ENCODE measurements around the gene DAND5. TPM values are rescaled to one million over a fixed set of nuclear protein-coding genes. Genes with fewer than 3 reads are reported as not detected.
"Not testable (repeated sequence)": the region's sequence is repeated elsewhere in the genome, so short reads cannot be mapped to it uniquely, and the experiment has no call there.

The DAND5 gene
- total and polyA plus RNA-seq, 10 donors = not detected

- Histone ChIP-seq H3K36me3 (peaks cover 0 to 40% (median 26%) of the 10 kb centered on the region in 6 donors), H3K27ac (peak within 1 kb of the TSS; percentile 76 to 94 (median 92)), H3K4me3 (peak within 1 kb of the TSS; percentile 79 to 99 (median 93)), H3K27me3 (replicated peaks in 1 of 7) (no peaks in the 10 kb centered on the region), H3K4me1 (peaks cover 36 to 63% (median 51%) of the 10 kb centered on the region in 6 donors), H3K9me3 (no peaks in the 10 kb centered on the region)
- intact Hi-C loops (cut with DNase I; ENCODE audit: low total_unique reads) = no loop called here
- peak in 2 of 3 donors; percentile 38 to 56 for TF ChIP-seq POLR2A (IDR thresholded peaks at IDR 0.05)
- TF ChIP-seq CTCF (IDR thresholded peaks at IDR 0.05 in 8 of 11, conservative IDR thresholded peaks at IDR 0.05 in 3 of 11) = peak in 1 of 11 experiments; percentile 16
- TF ChIP-seq POLR2AphosphoS5 (IDR thresholded peaks at IDR 0.05) = peak; percentile 92 to 93 (median 93)
- WGBS, 5 donors = 5 to 12% (median 5%) methylated on average over 33 to 84 of the region's 84 CpGs
- peak; percentile 96 for DNase-seq
These were observed 12.7 kb upstream of the DAND5 start, which contains the start of gene GADD45GIP1 for GRCh38 chr19:12956446-12957388. Gene GADD45GIP1, minus strand, starts transcription at chr19:12957223. Its CDS starts 11 bp downstream, at chr19:12957212.

DNA sequence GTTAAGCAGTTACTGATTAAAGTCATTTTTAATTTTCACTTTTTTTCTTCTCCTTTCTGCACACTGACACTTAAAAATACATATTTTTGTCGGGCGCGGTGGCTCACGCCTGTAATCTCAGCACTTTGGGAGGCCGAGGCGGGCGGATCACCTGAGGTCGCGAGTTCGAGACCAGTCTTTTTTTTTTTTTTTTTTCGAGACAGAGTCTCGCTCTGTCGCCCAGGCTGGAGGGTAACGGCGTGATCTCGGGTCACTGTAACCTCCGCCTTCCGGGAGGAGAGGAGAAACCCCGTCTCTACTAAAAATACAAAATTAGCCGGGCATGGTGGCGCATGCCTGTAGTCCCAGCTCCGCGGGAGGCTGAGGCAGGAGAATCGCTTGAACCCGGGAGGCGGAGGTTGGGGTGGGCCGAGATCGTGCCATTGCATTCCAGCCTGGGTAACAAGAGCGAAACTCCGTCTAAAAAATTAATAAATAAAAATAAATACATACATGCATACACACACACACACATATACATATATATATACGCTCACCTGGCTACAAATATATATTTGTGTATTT lies 11.9 kb upstream of the DAND5 start:
- DNase-seq; H3K27me3 ChIP-seq (replicated peaks in 1 of 7); H3K9me3 ChIP-seq; intact Hi-C loops (cut with DNase I; ENCODE audit: low total_unique reads): not testable (repeated sequence)
- peaks cover 36 to 55% (median 47%) of the 10 kb centered on the region in 6 donors for H3K4me1 ChIP-seq
- peaks cover 0 to 32% (median 20%) of the 10 kb centered on the region in 6 donors for H3K36me3 ChIP-seq
- WGBS, 5 donors = 28 to 35% (median 32%) methylated on average over 30 to 31 of the region's 31 CpGs
- peak overlapping the region; percentile 79 to 99 (median 93) for H3K4me3 ChIP-seq
- peak overlapping the region; percentile 76 to 94 (median 92) for H3K27ac ChIP-seq

- H3K9me3 ChIP-seq = no peaks in the 10 kb centered on the region
- WGBS, 5 donors = 59 to 83% (median 66%) methylated on average over 6 of the region's 6 CpGs
- no peak overlapping the region for H3K27ac ChIP-seq
- H3K4me3 ChIP-seq = no peak overlapping the region
- no peaks in the 10 kb centered on the region for H3K27me3 ChIP-seq (replicated peaks in 1 of 7)
- intact Hi-C loops (cut with DNase I; ENCODE audit: low total_unique reads) = no loop called here
- H3K36me3 ChIP-seq = peaks cover 0 to 12% (median 1%) of the 10 kb centered on the region in 6 donors
- peaks cover 20 to 35% (median 27%) of the 10 kb centered on the region in 6 donors for H3K4me1 ChIP-seq
- DNase-seq = no peak
- TF ChIP-seq POLR2AphosphoS5 (IDR thresholded peaks at IDR 0.05) = no peak
- TF ChIP-seq CTCF (IDR thresholded peaks at IDR 0.05 in 8 of 11, conservative IDR thresholded peaks at IDR 0.05 in 3 of 11) = no peak
These were observed 9.9 kb upstream of the DAND5 start for GRCh38 chr19:12959481-12959880.

DNA sequence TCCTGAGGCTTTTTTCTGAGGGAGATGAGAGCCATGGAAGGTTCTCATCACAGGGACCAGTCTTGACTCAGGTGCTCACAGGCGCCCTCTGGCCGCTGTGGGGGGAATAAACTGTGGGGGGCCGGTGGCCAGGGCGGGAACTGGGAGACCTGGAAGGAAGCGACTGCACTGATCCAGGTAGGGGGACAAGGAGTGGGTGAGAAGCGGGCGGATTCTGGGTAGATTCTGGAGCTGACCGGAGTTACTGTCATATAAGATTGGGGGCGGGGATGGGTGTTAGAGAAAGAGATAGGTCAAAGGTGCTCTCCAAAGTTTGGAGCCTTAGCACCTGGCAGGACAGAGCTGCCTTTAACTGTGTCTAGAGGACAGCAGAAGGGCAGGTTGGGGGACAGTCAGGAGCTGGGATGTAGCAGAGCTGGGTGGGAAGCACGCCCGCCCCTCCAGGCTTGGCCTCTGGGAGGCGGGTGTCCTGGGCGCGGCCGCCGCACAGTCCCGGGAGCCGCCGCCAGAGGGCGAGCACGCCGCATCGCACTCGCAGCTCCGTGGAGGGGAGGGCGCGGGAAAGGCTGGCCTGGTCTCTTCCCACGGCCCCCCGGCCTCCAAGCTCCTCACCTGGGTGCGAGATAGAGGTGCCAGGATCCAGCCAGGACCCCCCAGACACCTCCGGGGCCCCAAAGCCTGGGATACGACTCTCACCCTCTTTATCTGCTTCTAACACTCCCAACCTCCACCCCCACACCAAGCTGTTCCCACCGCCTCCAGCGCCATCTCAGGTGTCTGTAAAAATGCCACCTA lies 4.2 kb upstream of the DAND5 start:
- peak; percentile 95 for DNase-seq
- Histone ChIP-seq H3K27me3 (replicated peaks in 1 of 7) (no peaks in the 10 kb centered on the region), H3K9me3 (no peaks in the 10 kb centered on the region), H3K36me3 (no peaks in the 10 kb centered on the region), H3K4me1 (peaks cover 3 to 14% (median 12%) of the 10 kb centered on the region in 6 donors), H3K27ac (peak overlapping the region in 7 of 8 donors; percentile 27 to 79 (median 62)), H3K4me3 (peak overlapping the region; percentile 27 to 72 (median 38))
- WGBS, 5 donors = 0 to 1% (median 0%) methylated on average over 17 to 34 of the region's 34 CpGs
- intact Hi-C loops (cut with DNase I; ENCODE audit: low total_unique reads) = loop anchor here (10.0 kb wide), 1 partner anchor 80 kb away; the partner anchor contains the start of genes DNASE2 and KLF1
- TF ChIP-seq POLR2AphosphoS5 (IDR thresholded peaks at IDR 0.05) = peak; percentile 26 to 81 (median 57)
- peak; percentile 80 to 98 (median 96) for TF ChIP-seq CTCF (IDR thresholded peaks at IDR 0.05 in 8 of 11, conservative IDR thresholded peaks at IDR 0.05 in 3 of 11)
- no peak for TF ChIP-seq POLR2A (IDR thresholded peaks at IDR 0.05)

Measured in spleen (tissue), 11 donors.